Suprapubic skin (tissue), 4 donors: Measurements from ENCODE around the gene KRTAP2-4.

Experiments
- CTCF ChIP-seq, 2 donors: fragments of 200-600 bp in 1 of 2; fragments of 450-650 bp in 1 of 2; sonication (generic) in 1 of 2; IDR thresholded peaks; one replicate each; pipeline ENCODE4 v1.5.1; 2016 to 2019; ENCODE audit warnings: antibody characterized with exemption in 2 of 2, mild to moderate bottlenecking in 1 of 2, moderate library complexity in 1 of 2
- EP300 ChIP-seq: sonication (generic); formaldehyde crosslinking; IDR thresholded peaks from one replicate; pipeline ENCODE4 v1.6.1; 2017; ENCODE audit warnings: antibody characterized with exemption
- POLR2AphosphoS5 ChIP-seq, 3 donors: sonication (generic); formaldehyde crosslinking; IDR thresholded peaks; one replicate each; pipeline ENCODE4 v1.6.1; 2017; ENCODE audit warnings: antibody characterized with exemption in 3 of 3

DNA sequence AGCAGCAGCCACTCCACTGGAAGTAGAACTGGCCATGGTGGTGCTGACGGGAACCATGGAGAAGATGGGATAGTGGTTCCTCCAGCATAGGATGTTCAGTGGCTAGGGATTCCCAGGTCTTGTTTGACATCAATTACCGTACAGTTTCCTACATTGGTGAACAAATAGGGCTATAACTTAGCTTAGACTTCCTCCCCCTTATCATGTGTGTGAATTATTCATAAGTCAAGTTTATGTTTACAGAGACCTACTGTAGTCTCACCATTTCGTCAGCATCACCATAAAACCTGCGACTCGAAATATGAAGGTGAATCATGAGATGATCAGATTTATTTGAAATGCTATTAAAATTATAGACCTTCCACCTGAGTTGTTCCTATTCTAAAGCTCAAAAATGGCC is 6.9 kb downstream of the KRTAP2-4 start:
- no peak for TF ChIP-seq EP300
- TF ChIP-seq POLR2AphosphoS5 (IDR thresholded peaks at IDR 0.05), result no peak
- TF ChIP-seq CTCF (IDR thresholded peaks at IDR 0.05), result no peak
